Lung (tissue), 12 donors: ENCODE results near the gene SENP5. TPM values are rescaled to one million over a fixed set of nuclear protein-coding genes. Genes with fewer than 3 reads are reported as not detected.

Experiments
- ATAC-seq: fragments of 200-7000 bp; cut with Tn5 transposase; one replicate; pipeline ENCODE4 v1.9.1; 2020; ENCODE audit warnings: moderate number of reproducible peaks; ENCODE audit not compliant: insufficient read depth, low FRiP score
- DNase-seq, 3 donors: peaks; one replicate each; pipeline ENCODE4 v3.0.0-alpha.2; 2013 to 2017
- H3K27ac ChIP-seq, 2 donors: one replicate each; pipeline ENCODE4 v1.5.1; 2013; ENCODE audit warnings: mild to moderate bottlenecking in 2 of 2, moderate library complexity in 2 of 2, control low read depth in 1 of 2, inconsistent platforms in 1 of 2, low read depth in 1 of 2, low read length in 1 of 2
- H3K27me3 ChIP-seq, 3 donors: one replicate each; pipeline ENCODE4 v1.5.1; 2013; ENCODE audit warnings: low read length in 2 of 3; ENCODE audit not compliant: control insufficient read depth in 3 of 3, insufficient read depth in 3 of 3
- H3K36me3 ChIP-seq, 4 donors: one replicate each; pipeline ENCODE4 v1.5.1; 2013; ENCODE audit warnings: low read length in 4 of 4, mild to moderate bottlenecking in 1 of 4, moderate library complexity in 1 of 4; ENCODE audit not compliant: control insufficient read depth in 4 of 4, insufficient read depth in 4 of 4
- H3K4me1 ChIP-seq, 5 donors: one replicate each; pipeline ENCODE4 v1.5.1; 2013; ENCODE audit warnings: low read length in 5 of 5, mild to moderate bottlenecking in 2 of 5, moderate library complexity in 1 of 5; ENCODE audit not compliant: control insufficient read depth in 5 of 5, insufficient read depth in 5 of 5
- H3K4me3 ChIP-seq: one replicate; pipeline ENCODE4 v1.5.1; 2013; ENCODE audit warnings: mild to moderate bottlenecking, control low read depth, moderate library complexity
- H3K9ac ChIP-seq, 2 donors: one replicate each; pipeline ENCODE4 v1.5.1; 2013; ENCODE audit warnings: low read length in 2 of 2, control low read depth in 1 of 2; ENCODE audit not compliant: insufficient read depth in 1 of 2
- H3K9me3 ChIP-seq, 4 donors: one replicate each; pipeline ENCODE4 v1.5.1; 2013; ENCODE audit warnings: low read length in 3 of 4, mild to moderate bottlenecking in 1 of 4, moderate library complexity in 1 of 4; ENCODE audit not compliant: control insufficient read depth in 4 of 4, insufficient read depth in 3 of 4
- CTCF ChIP-seq: IDR thresholded peaks from 2 replicates; pipeline ENCODE4 v1.5.1; 2012; ENCODE audit warnings: mild to moderate bottlenecking; ENCODE audit errors: control extremely low read depth, extremely low read depth
- WGBS, 2 donors: extraction: QIAGEN DNeasy Blood & Tissue Kit; methylation state at CpG; one replicate each; pipeline ENCODE4 v1.1.7; 2013; 5-methylcytosine and 5-hydroxymethylcytosine counted together
- polyA plus RNA-seq, 2 donors: library from polyadenylated mRNA; stranded (reverse); fragments of 200-250 nt; gene quantifications; one replicate each; pipeline ENCODE4 v1.2.1, GENCODE V29; 2013
- total RNA-seq, 2 donors: library from RNA; depleted of rRNA in 1 of 2; stranded (reverse); fragments of >200 nt in 1 of 2; gene quantifications; one replicate each; pipeline ENCODE4 v1.2.1, GENCODE V29; 2014 to 2021
- donor health status: control.
- donor health status: control.
- donor health status: Bipolar disorder and iron deficiency.
- donor health status: healthy.
- donor health status: DM: yes; HTN: yes; CAD: no.

Gene SENP5
- total and polyA plus RNA-seq, 4 donors, result 7.7 to 55.7 (median 18.7) TPM

GRCh38 chr3:196931157-196931556, 63.4 kb downstream of the SENP5 start:
- 96% methylated on average over 4 of the region's 4 CpGs for WGBS, 2 donors
- peaks cover 0 to 2% (median 0%) of the 10 kb centered on the region in 4 donors for H3K9me3 ChIP-seq
- no peak overlapping the region for H3K9ac ChIP-seq
- H3K36me3 ChIP-seq, result peaks cover 7 to 50% (median 27%) of the 10 kb centered on the region in 4 donors
- DNase-seq (no peak), ATAC-seq (no peak)
- no peaks in the 10 kb centered on the region for H3K27me3 ChIP-seq
- no peak overlapping the region for H3K27ac ChIP-seq
- TF ChIP-seq CTCF, result no peak
- no peaks in the 10 kb centered on the region for H3K4me1 ChIP-seq
- no peak overlapping the region for H3K4me3 ChIP-seq

GRCh38 chr3:196931828-196932587, 64.3 kb downstream of the SENP5 start:
- no peak for TF ChIP-seq CTCF
- DNase-seq, result no peak
- no peak overlapping the region for H3K9ac ChIP-seq

GRCh38 chr3:196932600-196932999, 64.9 kb downstream of the SENP5 start:
- no peak overlapping the region for H3K27ac ChIP-seq
- no peak for TF ChIP-seq CTCF
- H3K27me3 ChIP-seq, result no peaks in the 10 kb centered on the region
- no peaks in the 10 kb centered on the region for H3K4me1 ChIP-seq
- no peak for DNase-seq
- peaks cover 12 to 61% (median 39%) of the 10 kb centered on the region in 4 donors for H3K36me3 ChIP-seq
- H3K4me3 ChIP-seq, result no peak overlapping the region
- H3K9ac ChIP-seq, result no peak overlapping the region
- WGBS, 2 donors, result 81 to 89% methylated on average over 3 of the region's 3 CpGs
- ATAC-seq, result no peak
- H3K9me3 ChIP-seq, result peaks cover 0 to 2% (median 0%) of the 10 kb centered on the region in 4 donors

More at GRCh38 chr3:196931828-196932587, 64.3 kb downstream of the SENP5 start:
- WGBS, 2 donors, result 90 to 92% methylated on average over 12 of the region's 12 CpGs
- H3K36me3 ChIP-seq, result peaks cover 7 to 57% (median 34%) of the 10 kb centered on the region in 4 donors
- H3K9me3 ChIP-seq, result peaks cover 0 to 2% (median 0%) of the 10 kb centered on the region in 4 donors
- no peaks in the 10 kb centered on the region for H3K4me1 ChIP-seq
- H3K4me3 ChIP-seq, result no peak overlapping the region
- no peak overlapping the region for H3K27ac ChIP-seq
- no peaks in the 10 kb centered on the region for H3K27me3 ChIP-seq
- ATAC-seq, result no peak
